Skeletal muscle satellite cell (primary cell): ENCODE results near the gene MPHOSPH9.

Source experiments
- H3K27me3 ChIP-seq: 2 replicates; pipeline ENCODE4 v1.7.0; 2013; ENCODE audit warnings: low read length; ENCODE audit not compliant: control insufficient read depth, insufficient read depth
- H3K36me3 ChIP-seq: 2 replicates; pipeline ENCODE4 v1.7.0; 2013; ENCODE audit warnings: mild to moderate bottlenecking, control low read depth, low read length; ENCODE audit not compliant: insufficient read depth
- H3K4me1 ChIP-seq: 2 replicates; pipeline ENCODE4 v1.7.0; 2013; ENCODE audit warnings: low read length; ENCODE audit not compliant: control insufficient read depth, insufficient read depth
- H3K4me2 ChIP-seq: 2 replicates; pipeline ENCODE4 v1.7.0; 2013; ENCODE audit warnings: mild to moderate bottlenecking, low read length
- H3K4me3 ChIP-seq: 2 replicates; pipeline ENCODE4 v1.7.0; 2013; ENCODE audit warnings: low read length
- H3K9ac ChIP-seq: 2 replicates; pipeline ENCODE4 v1.7.0; 2013; ENCODE audit warnings: mild to moderate bottlenecking, low read depth, low read length, moderate library complexity
- H3K9me3 ChIP-seq: replicated peaks from 2 replicates; pipeline ENCODE4 v1.7.0; 2013; ENCODE audit warnings: mild to moderate bottlenecking, control low read depth, low read length

MPHOSPH9 gene

DNA sequence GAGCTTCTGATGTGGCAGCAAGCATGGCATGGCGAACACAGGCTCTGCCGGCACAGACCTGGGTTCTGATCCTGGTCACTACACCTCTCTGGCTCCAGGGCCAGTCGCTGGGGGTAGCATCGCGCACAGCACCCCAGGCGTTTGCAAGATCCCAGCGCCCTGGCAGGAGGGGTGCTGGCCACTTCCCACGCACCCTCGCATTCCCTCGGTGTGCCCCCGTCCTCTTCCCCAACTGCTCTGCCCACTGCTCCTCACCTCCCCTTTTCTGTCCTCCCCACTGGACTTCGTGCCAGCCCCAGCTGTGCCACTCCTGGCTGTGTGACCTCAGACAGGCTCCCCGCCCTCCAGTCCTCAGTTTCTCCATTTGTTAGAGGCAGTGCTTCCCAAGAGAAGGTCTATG lies 35.9 kb upstream of the MPHOSPH9 start:
- H3K9ac ChIP-seq, result peak overlapping the region; percentile 97
- H3K36me3 ChIP-seq, result peaks cover 27% of the 10 kb centered on the region
- H3K4me3 ChIP-seq, result peak overlapping the region; percentile 93
- peak overlapping the region; percentile 100 for H3K4me2 ChIP-seq
- no peaks in the 10 kb centered on the region for H3K27me3 ChIP-seq
- H3K9me3 ChIP-seq, result no peaks in the 10 kb centered on the region
- H3K4me1 ChIP-seq, result peaks cover 43% of the 10 kb centered on the region

GRCh38 chr12:123267991-123268843 lies 35.3 kb upstream of the MPHOSPH9 start:
- H3K27me3 ChIP-seq, result no peaks in the 10 kb centered on the region
- H3K9ac ChIP-seq, result peak overlapping the region; percentile 97
- peaks cover 33% of the 10 kb centered on the region for H3K36me3 ChIP-seq
- H3K9me3 ChIP-seq, result no peaks in the 10 kb centered on the region
- H3K4me3 ChIP-seq, result peak overlapping the region; percentile 93
- peak overlapping the region; percentile 100 for H3K4me2 ChIP-seq
- H3K4me1 ChIP-seq, result peaks cover 43% of the 10 kb centered on the region

DNA sequence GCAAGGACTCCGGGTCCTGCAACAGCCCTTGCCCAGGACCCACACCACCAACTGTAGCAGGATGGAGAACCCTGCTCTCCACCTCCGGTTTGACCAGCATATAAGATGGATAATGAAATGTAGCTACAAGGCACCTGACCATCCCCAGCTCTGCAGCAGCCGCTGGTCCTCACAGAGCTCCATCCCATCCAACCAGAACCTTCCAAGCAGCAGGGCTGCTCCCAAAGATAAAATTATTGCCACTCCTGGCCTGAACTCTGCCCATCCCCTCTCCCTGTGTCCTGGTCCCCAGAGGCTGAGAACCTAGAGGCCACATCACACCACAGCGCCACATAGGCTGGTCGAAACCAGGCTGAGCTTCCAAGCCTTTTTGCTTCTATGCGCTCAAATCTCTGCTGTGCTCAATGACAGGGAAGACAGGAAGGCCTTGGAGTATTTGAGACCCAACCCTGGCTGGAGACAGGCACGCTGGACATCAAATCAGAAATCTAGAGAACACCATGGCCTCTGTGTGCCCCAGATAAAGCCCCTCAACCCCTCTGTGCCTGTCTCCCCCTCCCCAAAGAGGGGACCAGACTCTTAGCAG lies 34.5 kb upstream of the MPHOSPH9 start:
- no peaks in the 10 kb centered on the region for H3K27me3 ChIP-seq
- H3K4me2 ChIP-seq, result peak overlapping the region; percentile 100
- peak overlapping the region; percentile 93 for H3K4me3 ChIP-seq
- H3K9me3 ChIP-seq, result no peaks in the 10 kb centered on the region
- H3K9ac ChIP-seq, result peak overlapping the region; percentile 97
- H3K36me3 ChIP-seq, result peaks cover 35% of the 10 kb centered on the region
- peaks cover 41% of the 10 kb centered on the region for H3K4me1 ChIP-seq

DNA sequence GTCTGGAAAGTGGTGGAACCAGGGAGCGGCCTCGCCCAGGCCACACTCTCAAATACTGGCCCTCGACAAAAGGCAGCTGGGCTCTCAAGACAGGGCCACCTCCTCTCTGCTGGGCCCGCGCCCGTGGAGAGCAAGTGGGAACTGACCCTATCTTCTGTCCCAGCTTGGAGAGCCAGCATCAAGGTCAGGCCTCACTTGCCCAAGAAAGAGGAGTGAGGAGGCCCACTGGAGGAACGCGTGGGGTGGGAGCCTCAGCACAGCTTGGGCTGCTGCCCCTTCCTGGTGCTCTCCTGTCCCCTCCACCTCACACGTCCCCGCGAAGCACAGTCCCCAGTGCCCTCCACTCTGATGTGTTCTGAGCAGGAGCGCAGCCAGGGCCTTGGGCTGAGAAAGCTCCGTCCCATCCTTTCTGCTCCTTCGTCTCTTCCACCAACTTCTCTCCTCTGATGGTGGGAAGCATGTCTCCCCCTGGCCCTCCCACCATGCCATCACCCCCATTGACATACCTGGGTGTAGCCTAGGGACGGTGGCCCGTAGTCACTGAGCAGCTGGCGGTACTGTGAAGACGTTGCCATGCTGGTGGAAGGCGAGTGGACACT lies 33.8 kb upstream of the MPHOSPH9 start:
- Histone ChIP-seq H3K9me3 (no peaks in the 10 kb centered on the region), H3K4me3 (no peak overlapping the region), H3K4me2 (peak overlapping the region; percentile 100), H3K27me3 (no peaks in the 10 kb centered on the region), H3K4me1 (peaks cover 38% of the 10 kb centered on the region), H3K9ac (peak overlapping the region; percentile 97), H3K36me3 (peaks cover 41% of the 10 kb centered on the region)

DNA sequence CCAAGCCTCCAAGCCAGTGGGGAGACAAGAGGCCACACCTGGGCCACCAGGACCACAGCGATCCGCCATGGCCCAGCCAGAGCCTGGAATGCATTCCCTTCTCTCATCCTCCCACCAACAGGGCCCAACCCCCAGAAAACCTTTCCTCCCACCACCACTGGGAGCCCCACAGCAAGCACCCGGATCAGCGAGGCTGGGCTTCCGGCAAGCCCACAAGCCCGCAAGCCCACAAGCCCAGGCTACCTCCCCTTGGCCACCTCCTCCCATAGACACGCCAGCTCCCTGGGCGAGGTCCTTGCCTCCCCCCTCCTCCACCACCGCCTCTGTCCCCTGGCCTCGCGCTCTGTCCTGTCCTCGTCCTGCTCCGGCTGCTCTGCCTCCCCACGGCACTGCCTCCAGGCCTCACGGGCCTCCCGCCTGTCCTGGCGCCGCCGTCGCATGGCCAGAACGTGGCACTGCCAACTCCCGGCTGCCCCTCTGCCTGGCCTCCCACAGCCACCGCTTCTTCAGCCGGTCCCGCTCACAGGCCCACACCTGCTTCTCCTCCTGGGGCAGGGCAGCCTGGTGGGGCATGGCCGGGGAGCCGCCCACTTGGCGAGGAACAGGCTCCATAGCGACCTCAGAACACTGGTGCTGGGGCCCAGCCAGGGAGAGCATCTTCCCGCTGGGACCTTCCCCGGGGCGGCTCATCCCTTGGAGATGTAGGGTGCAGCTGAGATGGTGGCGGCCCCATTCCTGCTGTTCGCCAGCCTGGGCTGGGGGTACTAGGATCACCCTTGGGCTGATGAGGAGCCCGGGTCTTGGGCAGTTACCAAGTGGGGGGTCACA lies 33.1 kb upstream of the MPHOSPH9 start:
- peak overlapping the region; percentile 5 for H3K9ac ChIP-seq
- H3K27me3 ChIP-seq, result no peaks in the 10 kb centered on the region
- no peaks in the 10 kb centered on the region for H3K9me3 ChIP-seq
- no peak overlapping the region for H3K4me3 ChIP-seq
- peaks cover 38% of the 10 kb centered on the region for H3K4me1 ChIP-seq
- H3K4me2 ChIP-seq, result no peak overlapping the region
- H3K36me3 ChIP-seq, result peaks cover 48% of the 10 kb centered on the region

DNA sequence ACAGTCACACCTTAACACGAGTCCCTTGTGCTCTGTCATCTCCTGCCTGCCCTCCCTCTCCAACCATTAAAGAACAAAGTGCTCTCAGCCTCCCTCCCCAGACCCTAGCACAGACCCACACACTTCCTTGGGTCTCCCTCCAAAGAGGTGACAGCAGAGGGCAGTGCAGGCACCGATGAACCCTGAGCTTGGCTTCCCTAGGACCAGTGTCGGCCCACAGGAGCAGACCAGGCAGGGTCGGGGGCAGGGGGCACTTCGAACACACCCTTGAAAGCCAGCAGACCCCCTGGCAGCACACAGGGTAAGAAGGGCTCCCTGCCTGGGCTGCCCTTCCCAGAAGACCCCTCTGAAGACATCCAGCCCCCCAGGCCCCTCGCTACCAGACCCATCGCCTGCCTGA lies 31.7 kb upstream of the MPHOSPH9 start:
- no peak overlapping the region for H3K4me2 ChIP-seq
- H3K9me3 ChIP-seq, result no peaks in the 10 kb centered on the region
- H3K36me3 ChIP-seq, result peaks cover 62% of the 10 kb centered on the region
- H3K4me3 ChIP-seq, result no peak overlapping the region
- H3K4me1 ChIP-seq, result peaks cover 38% of the 10 kb centered on the region
- no peaks in the 10 kb centered on the region for H3K27me3 ChIP-seq
- no peak overlapping the region for H3K9ac ChIP-seq

GRCh38 chr12:123263196-123263817 lies 30.4 kb upstream of the MPHOSPH9 start:
- H3K4me3 ChIP-seq, result no peak overlapping the region
- no peaks in the 10 kb centered on the region for H3K9me3 ChIP-seq
- H3K27me3 ChIP-seq, result no peaks in the 10 kb centered on the region
- H3K4me2 ChIP-seq, result no peak overlapping the region
- peaks cover 76% of the 10 kb centered on the region for H3K36me3 ChIP-seq
- peaks cover 27% of the 10 kb centered on the region for H3K4me1 ChIP-seq
- no peak overlapping the region for H3K9ac ChIP-seq

DNA sequence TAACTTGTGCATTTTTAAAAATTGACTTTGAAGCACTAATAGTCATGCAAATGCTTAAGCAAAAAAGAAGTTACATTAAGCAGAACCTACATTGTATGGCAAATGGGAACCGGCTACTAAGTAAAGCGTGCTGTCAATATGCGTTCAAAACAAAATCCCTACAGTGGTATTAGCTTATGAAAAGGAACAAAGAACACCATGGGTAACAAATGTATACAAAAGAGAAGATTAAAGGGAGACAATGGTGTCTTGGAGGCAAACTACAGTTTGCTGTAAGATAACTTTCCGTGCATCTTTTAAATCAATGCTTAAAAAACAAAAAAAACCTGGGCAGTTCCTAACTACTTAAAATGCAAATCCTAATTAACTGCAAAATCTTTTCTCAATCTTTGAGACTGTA lies 28.3 kb upstream of the MPHOSPH9 start:
- Histone ChIP-seq H3K36me3 (peaks cover 73% of the 10 kb centered on the region), H3K9ac (no peak overlapping the region), H3K4me2 (no peak overlapping the region), H3K4me3 (no peak overlapping the region), H3K27me3 (no peaks in the 10 kb centered on the region), H3K9me3 (no peaks in the 10 kb centered on the region), H3K4me1 (peaks cover 6% of the 10 kb centered on the region)

GRCh38 chr12:123260081-123260480 lies 27.1 kb upstream of the MPHOSPH9 start:
- H3K36me3 ChIP-seq, result peaks cover 70% of the 10 kb centered on the region
- H3K9ac ChIP-seq, result no peak overlapping the region

GRCh38 chr12:123258593-123258992 lies 25.7 kb upstream of the MPHOSPH9 start:
- Histone ChIP-seq H3K9me3 (no peaks in the 10 kb centered on the region), H3K9ac (no peak overlapping the region), H3K4me3 (no peak overlapping the region), H3K36me3 (peaks cover 76% of the 10 kb centered on the region), H3K4me2 (no peak overlapping the region), H3K4me1 (peaks cover 8% of the 10 kb centered on the region), H3K27me3 (no peaks in the 10 kb centered on the region)

More at GRCh38 chr12:123260081-123260480, 27.1 kb upstream of the MPHOSPH9 start:
- Histone ChIP-seq H3K27me3 (no peaks in the 10 kb centered on the region), H3K4me2 (no peak overlapping the region), H3K4me1 (no peaks in the 10 kb centered on the region), H3K4me3 (no peak overlapping the region), H3K9me3 (no peaks in the 10 kb centered on the region)
